ENCODE measurements around the gene MDH2.

DNA sequence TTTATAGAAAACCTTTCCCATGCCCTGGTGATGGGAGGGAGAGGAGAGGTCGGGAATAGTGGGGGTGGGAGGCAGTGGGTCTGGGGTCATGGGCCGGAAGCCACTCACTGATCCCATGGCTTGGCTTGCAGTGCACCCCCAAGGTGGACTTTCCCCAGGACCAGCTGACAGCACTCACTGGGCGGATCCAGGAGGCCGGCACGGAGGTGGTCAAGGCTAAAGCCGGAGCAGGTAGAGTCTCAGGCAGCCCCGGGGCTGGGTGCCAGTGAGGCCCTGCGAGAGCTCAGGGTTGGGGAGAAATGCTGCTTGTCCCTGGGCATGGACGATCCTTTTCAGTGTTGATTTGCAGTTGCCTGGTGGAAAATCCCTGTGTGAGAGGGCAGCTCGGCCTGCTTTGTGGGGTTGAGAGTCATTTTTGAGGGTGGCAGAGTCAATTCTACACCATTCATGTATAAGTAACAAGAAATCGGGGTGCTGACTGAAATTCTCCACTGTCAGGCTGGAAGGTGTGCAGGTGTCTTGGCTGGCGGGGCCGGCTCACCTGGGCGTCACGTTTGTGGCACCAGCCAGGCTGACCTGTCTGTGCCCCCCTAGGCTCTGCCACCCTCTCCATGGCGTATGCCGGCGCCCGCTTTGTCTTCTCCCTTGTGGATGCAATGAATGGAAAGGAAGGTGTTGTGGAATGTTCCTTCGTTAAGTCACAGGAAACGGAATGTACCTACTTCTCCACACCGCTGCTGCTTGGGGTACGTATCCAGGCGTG, 16.5 kb downstream of the MDH2 start:
- no peak for TF ChIP-seq YY1 (IDR thresholded peaks at IDR 0.05; ENCODE audit: insufficient read depth, insufficient read length)
- TF ChIP-seq ZNF274 (IDR thresholded peaks at IDR 0.05; ENCODE audit: low read depth, low read length), result no peak
- TF ChIP-seq SUZ12 (IDR thresholded peaks at IDR 0.05; ENCODE audit: extremely low read depth, insufficient read depth, insufficient read length), result no peak

Measured in NT2/D1 (cell line).